Lung (tissue), 12 donors: ENCODE data around the gene CHRM4. TPM values are rescaled to one million over a fixed set of nuclear protein-coding genes. Genes with fewer than 3 reads are reported as not detected.

Experiments used
- ATAC-seq: fragments of 200-7000 bp; cut with Tn5 transposase; one replicate; pipeline ENCODE4 v1.9.1; 2020; ENCODE audit warnings: moderate number of reproducible peaks; ENCODE audit not compliant: insufficient read depth, low FRiP score
- DNase-seq, 3 donors: peaks; one replicate each; pipeline ENCODE4 v3.0.0-alpha.2; 2013 to 2017
- H3K27ac ChIP-seq, 2 donors: one replicate each; pipeline ENCODE4 v1.5.1; 2013; ENCODE audit warnings: mild to moderate bottlenecking in 2 of 2, moderate library complexity in 2 of 2, control low read depth in 1 of 2, inconsistent platforms in 1 of 2, low read depth in 1 of 2, low read length in 1 of 2
- H3K27me3 ChIP-seq, 3 donors: one replicate each; pipeline ENCODE4 v1.5.1; 2013; ENCODE audit warnings: low read length in 2 of 3; ENCODE audit not compliant: control insufficient read depth in 3 of 3, insufficient read depth in 3 of 3
- H3K36me3 ChIP-seq, 4 donors: one replicate each; pipeline ENCODE4 v1.5.1; 2013; ENCODE audit warnings: low read length in 4 of 4, mild to moderate bottlenecking in 1 of 4, moderate library complexity in 1 of 4; ENCODE audit not compliant: control insufficient read depth in 4 of 4, insufficient read depth in 4 of 4
- H3K4me1 ChIP-seq, 5 donors: one replicate each; pipeline ENCODE4 v1.5.1; 2013; ENCODE audit warnings: low read length in 5 of 5, mild to moderate bottlenecking in 2 of 5, moderate library complexity in 1 of 5; ENCODE audit not compliant: control insufficient read depth in 5 of 5, insufficient read depth in 5 of 5
- H3K4me3 ChIP-seq: one replicate; pipeline ENCODE4 v1.5.1; 2013; ENCODE audit warnings: mild to moderate bottlenecking, control low read depth, moderate library complexity
- H3K9ac ChIP-seq, 2 donors: one replicate each; pipeline ENCODE4 v1.5.1; 2013; ENCODE audit warnings: low read length in 2 of 2, control low read depth in 1 of 2; ENCODE audit not compliant: insufficient read depth in 1 of 2
- H3K9me3 ChIP-seq, 4 donors: one replicate each; pipeline ENCODE4 v1.5.1; 2013; ENCODE audit warnings: low read length in 3 of 4, mild to moderate bottlenecking in 1 of 4, moderate library complexity in 1 of 4; ENCODE audit not compliant: control insufficient read depth in 4 of 4, insufficient read depth in 3 of 4
- CTCF ChIP-seq: IDR thresholded peaks from 2 replicates; pipeline ENCODE4 v1.5.1; 2012; ENCODE audit warnings: mild to moderate bottlenecking; ENCODE audit errors: control extremely low read depth, extremely low read depth
- WGBS, 2 donors: extraction: QIAGEN DNeasy Blood & Tissue Kit; methylation state at CpG; one replicate each; pipeline ENCODE4 v1.1.7; 2013; 5-methylcytosine and 5-hydroxymethylcytosine counted together
- polyA plus RNA-seq, 2 donors: library from polyadenylated mRNA; stranded (reverse); fragments of 200-250 nt; gene quantifications; one replicate each; pipeline ENCODE4 v1.2.1, GENCODE V29; 2013
- total RNA-seq, 2 donors: library from RNA; depleted of rRNA in 1 of 2; stranded (reverse); fragments of >200 nt in 1 of 2; gene quantifications; one replicate each; pipeline ENCODE4 v1.2.1, GENCODE V29; 2014 to 2021
- donor health status: control.
- donor health status: control.
- donor health status: Bipolar disorder and iron deficiency.
- donor health status: healthy.
- donor health status: DM: yes; HTN: yes; CAD: no.

Gene CHRM4
- total and polyA plus RNA-seq, 4 donors: 0.05 to 0.28 (median 0.10) TPM; not detected in 1

GRCh38 chr11:46404476-46405017 is 13.0 kb upstream of the CHRM4 start:
- peaks cover 0 to 3% (median 0%) of the 10 kb centered on the region in 5 donors for H3K4me1 ChIP-seq
- no peak overlapping the region for H3K4me3 ChIP-seq
- H3K36me3 ChIP-seq: peaks cover 0 to 49% (median 13%) of the 10 kb centered on the region in 4 donors
- H3K9ac ChIP-seq: no peak overlapping the region
- H3K27me3 ChIP-seq: no peaks in the 10 kb centered on the region
- no peak for TF ChIP-seq CTCF
- ATAC-seq (no peak), DNase-seq (no peak)
- 87 to 93% methylated on average over 5 of the region's 5 CpGs for WGBS, 2 donors
- no peak overlapping the region for H3K27ac ChIP-seq
- no peaks in the 10 kb centered on the region for H3K9me3 ChIP-seq

GRCh38 chr11:46402957-46403902 is 11.7 kb upstream of the CHRM4 start:
- DNase-seq (no peak), ATAC-seq (no peak)
- Histone ChIP-seq H3K36me3 (peaks cover 0 to 40% (median 9%) of the 10 kb centered on the region in 4 donors), H3K27ac (no peak overlapping the region), H3K9ac (no peak overlapping the region), H3K9me3 (no peaks in the 10 kb centered on the region), H3K27me3 (no peaks in the 10 kb centered on the region), H3K4me3 (no peak overlapping the region), H3K4me1 (peaks cover 0 to 3% (median 0%) of the 10 kb centered on the region in 5 donors)
- TF ChIP-seq CTCF: no peak
- 84 to 90% methylated on average over 6 of the region's 6 CpGs for WGBS, 2 donors

GRCh38 chr11:46397526-46397925 is 6.0 kb upstream of the CHRM4 start:
- Histone ChIP-seq H3K27me3 (peaks cover 0 to 3% (median 0%) of the 10 kb centered on the region in 3 donors), H3K36me3 (peaks cover 6 to 33% (median 8%) of the 10 kb centered on the region in 4 donors), H3K4me3 (no peak overlapping the region), H3K9me3 (no peaks in the 10 kb centered on the region), H3K4me1 (no peaks in the 10 kb centered on the region), H3K27ac (no peak overlapping the region), H3K9ac (no peak overlapping the region)
- 97 to 98% methylated on average over 18 to 19 of the region's 19 CpGs for WGBS, 2 donors
- DNase-seq: no peak
- no peak for TF ChIP-seq CTCF
- ATAC-seq: no peak
